ENCODE results near the gene DAB1. TPM values are rescaled to one million over a fixed set of nuclear protein-coding genes. Genes with fewer than 3 reads are reported as not detected.

DAB1 gene
- total and polyA plus RNA-seq, 10 of the 15 experiments (the other 5 are each of a cell fraction or from before 2014, with no cell fraction given) = 0.02 to 0.10 (median 0.03) TPM; not detected in 5

GRCh38 chr1:57146100-57146499, 277.8 kb downstream of the DAB1 start:
- DNase-seq (ENCODE audit: low read depth, low spot score) = no peak
- H3K9me3 ChIP-seq (replicated peaks; ENCODE audit: control insufficient read depth, insufficient read depth, low read length) = no peaks in the 10 kb centered on the region
- H3K27ac ChIP-seq (ENCODE audit: control insufficient read depth, insufficient read depth) = no peak overlapping the region
- WGBS (ENCODE audit: insufficient coverage, insufficient replicate concordance, low lambda C conversion rate, missing lambda C conversion rate) = 45% methylated on average over 2 of the region's 2 CpGs
- no peaks in the 10 kb centered on the region for H3K27me3 ChIP-seq (replicated peaks in 1 of 2; ENCODE audit: control insufficient read depth in 2 of 2, insufficient read depth in 2 of 2, low read length in 1 of 2)
- H3K36me3 ChIP-seq (ENCODE audit: control insufficient read depth in 2 of 2, insufficient read depth in 2 of 2, low read length in 1 of 2) = no peaks in the 10 kb centered on the region
- no peak overlapping the region for H2AFZ ChIP-seq (ENCODE audit: control insufficient read depth, low read depth, low read length)
- no peak overlapping the region for H3K9ac ChIP-seq (ENCODE audit: control insufficient read depth, insufficient read depth, low read length)
- ATAC-seq = no peak
- TF ChIP-seq, protein P1, sequence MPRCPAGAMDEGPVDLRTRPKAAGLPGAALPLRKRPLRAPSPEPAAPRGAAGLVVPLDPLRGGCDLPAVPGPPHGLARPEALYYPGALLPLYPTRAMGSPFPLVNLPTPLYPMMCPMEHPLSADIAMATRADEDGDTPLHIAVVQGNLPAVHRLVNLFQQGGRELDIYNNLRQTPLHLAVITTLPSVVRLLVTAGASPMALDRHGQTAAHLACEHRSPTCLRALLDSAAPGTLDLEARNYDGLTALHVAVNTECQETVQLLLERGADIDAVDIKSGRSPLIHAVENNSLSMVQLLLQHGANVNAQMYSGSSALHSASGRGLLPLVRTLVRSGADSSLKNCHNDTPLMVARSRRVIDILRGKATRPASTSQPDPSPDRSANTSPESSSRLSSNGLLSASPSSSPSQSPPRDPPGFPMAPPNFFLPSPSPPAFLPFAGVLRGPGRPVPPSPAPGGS (IDR thresholded peaks at IDR 0.05; ENCODE audit: borderline replicate concordance, insufficient read depth, low read depth, low read length, poor library complexity, severe bottlenecking) = no peak
- TF ChIP-seq ZNF687 (IDR thresholded peaks at IDR 0.05) (no peak), CHD1 (IDR thresholded peaks at IDR 0.05; ENCODE audit: low read depth, low read length) (no peak), ZNF384 (IDR thresholded peaks at IDR 0.05; ENCODE audit: borderline replicate concordance, low read depth, low read length) (no peak), TARDBP (IDR thresholded peaks at IDR 0.05; ENCODE audit: borderline replicate concordance) (no peak), FOS (IDR thresholded peaks at IDR 0.05; ENCODE audit: borderline replicate concordance, extremely low read depth, insufficient read length) (no peak), JUND (IDR thresholded peaks at IDR 0.05; ENCODE audit: low read depth, low read length) (no peak), HDGF (IDR thresholded peaks at IDR 0.05) (no peak), SMAD5 (IDR thresholded peaks at IDR 0.05; ENCODE audit: low read depth) (no peak), RELA (IDR thresholded peaks at IDR 0.05; ENCODE audit: borderline replicate concordance, partially characterized antibody) (no peak), STAT1 (conservative IDR thresholded peaks at IDR 0.05) (no peak)
- TF ChIP-seq, protein P2, sequence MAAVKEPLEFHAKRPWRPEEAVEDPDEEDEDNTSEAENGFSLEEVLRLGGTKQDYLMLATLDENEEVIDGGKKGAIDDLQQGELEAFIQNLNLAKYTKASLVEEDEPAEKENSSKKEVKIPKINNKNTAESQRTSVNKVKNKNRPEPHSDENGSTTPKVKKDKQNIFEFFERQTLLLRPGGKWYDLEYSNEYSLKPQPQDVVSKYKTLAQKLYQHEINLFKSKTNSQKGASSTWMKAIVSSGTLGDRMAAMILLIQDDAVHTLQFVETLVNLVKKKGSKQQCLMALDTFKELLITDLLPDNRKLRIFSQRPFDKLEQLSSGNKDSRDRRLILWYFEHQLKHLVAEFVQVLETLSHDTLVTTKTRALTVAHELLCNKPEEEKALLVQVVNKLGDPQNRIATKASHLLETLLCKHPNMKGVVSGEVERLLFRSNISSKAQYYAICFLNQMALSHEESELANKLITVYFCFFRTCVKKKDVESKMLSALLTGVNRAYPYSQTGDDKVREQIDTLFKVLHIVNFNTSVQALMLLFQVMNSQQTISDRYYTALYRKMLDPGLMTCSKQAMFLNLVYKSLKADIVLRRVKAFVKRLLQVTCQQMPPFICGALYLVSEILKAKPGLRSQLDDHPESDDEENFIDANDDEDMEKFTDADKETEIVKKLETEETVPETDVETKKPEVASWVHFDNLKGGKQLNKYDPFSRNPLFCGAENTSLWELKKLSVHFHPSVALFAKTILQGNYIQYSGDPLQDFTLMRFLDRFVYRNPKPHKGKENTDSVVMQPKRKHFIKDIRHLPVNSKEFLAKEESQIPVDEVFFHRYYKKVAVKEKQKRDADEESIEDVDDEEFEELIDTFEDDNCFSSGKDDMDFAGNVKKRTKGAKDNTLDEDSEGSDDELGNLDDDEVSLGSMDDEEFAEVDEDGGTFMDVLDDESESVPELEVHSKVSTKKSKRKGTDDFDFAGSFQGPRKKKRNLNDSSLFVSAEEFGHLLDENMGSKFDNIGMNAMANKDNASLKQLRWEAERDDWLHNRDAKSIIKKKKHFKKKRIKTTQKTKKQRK (IDR thresholded peaks at IDR 0.05; ENCODE audit: low read depth, low read length) = no peak
- H3K4me1 ChIP-seq (ENCODE audit: control insufficient read depth, insufficient read depth, low read length) = no peaks in the 10 kb centered on the region
- no peak overlapping the region for H3K4me2 ChIP-seq (ENCODE audit: control insufficient read depth, insufficient read depth)
- intact Hi-C loops (cut with micrococcal nuclease; ENCODE audit: unreplicated experiment) (no loop called here), in situ Hi-C loops (cut with MboI) (no loop called here)
- POLR2A ChIA-PET = no interaction called here
- FAIRE-seq = no peak
- H3K4me3 ChIP-seq = no peak overlapping the region
- CTCF ChIA-PET = interaction anchor here (1.0 kb wide), 1 partner anchor 177 kb away, joined by 3 read pairs; no protein-coding TSS in a partner anchor
- RAD21 ChIA-PET (ENCODE audit: unreplicated experiment) = no interaction called here
- BruUV-seq (replicated peaks) = no TSS peak
- SMC1A ChIA-PET (ENCODE audit: uncharacterized antibody, unreplicated experiment) = no interaction called here
- H4K20me1 ChIP-seq (ENCODE audit: control insufficient read depth, insufficient read depth) = no peaks in the 10 kb centered on the region
- no peaks in the 10 kb centered on the region for H3K79me2 ChIP-seq (ENCODE audit: control insufficient read depth, insufficient read depth, low read length)
